DND-41 (cell line): ENCODE results near the gene TFAP2E.

Experiments used
- ATAC-seq: fragments of 200-7000 bp; cut with Tn5 transposase; 3 replicates; pipeline ENCODE4 v1.9.1; 2021; ENCODE audit warnings: low read depth; ENCODE audit not compliant: insufficient read depth
- DNase-seq: peaks from one replicate; pipeline ENCODE4 v3.0.0-alpha.2; 2020
- H2AFZ ChIP-seq: 2 replicates; pipeline ENCODE4 v1.6.0; 2012; ENCODE audit warnings: low read depth, low read length
- H3K27ac ChIP-seq: 2 replicates; pipeline ENCODE4 v1.5.1; 2012; ENCODE audit warnings: low read length, inconsistent platforms
- H3K27me3 ChIP-seq: fragments of 200-600 bp; sonication (generic); 2 replicates; pipeline ENCODE4 v1.6.0; 2012; ENCODE audit warnings: low read length, mild to moderate bottlenecking, inconsistent platforms; ENCODE audit not compliant: insufficient read depth, poor library complexity
- H3K36me3 ChIP-seq: 2 replicates; pipeline ENCODE4 v1.5.1; 2012; ENCODE audit warnings: low read length, inconsistent platforms; ENCODE audit not compliant: insufficient read depth
- H3K4me1 ChIP-seq: 2 replicates; pipeline ENCODE4 v1.5.1; 2012; ENCODE audit warnings: mild to moderate bottlenecking, low read length; ENCODE audit not compliant: insufficient read depth
- H3K4me2 ChIP-seq: 2 replicates; pipeline ENCODE4 v1.6.0; 2012; ENCODE audit warnings: mild to moderate bottlenecking, moderate library complexity, low read length, inconsistent platforms; ENCODE audit not compliant: insufficient read depth
- H3K4me3 ChIP-seq, 2 experiments: fragments of 200-600 bp in 1 of 2; shearing (Covaris generic) in 1 of 2; 2 replicates each; pipeline ENCODE4 v1.5.1; 2012 to 2016; ENCODE audit warnings: inconsistent platforms in 2 of 2, low read length in 2 of 2, mild to moderate bottlenecking in 2 of 2, low read depth in 1 of 2, moderate library complexity in 1 of 2
- H3K79me2 ChIP-seq: 2 replicates; pipeline ENCODE4 v1.6.0; 2012; ENCODE audit warnings: low read length, inconsistent platforms; ENCODE audit not compliant: insufficient read depth
- H3K9ac ChIP-seq: 2 replicates; pipeline ENCODE4 v1.6.0; 2012; ENCODE audit warnings: low read depth, mild to moderate bottlenecking, inconsistent platforms, low read length, moderate library complexity
- H3K9me3 ChIP-seq: 2 replicates; pipeline ENCODE4 v1.5.1; 2012; ENCODE audit warnings: low read length, moderate library complexity, mild to moderate bottlenecking, inconsistent platforms; ENCODE audit not compliant: insufficient read depth, severe bottlenecking
- H4K20me1 ChIP-seq: 2 replicates; pipeline ENCODE4 v1.6.0; 2012; ENCODE audit warnings: low read length; ENCODE audit not compliant: insufficient read depth
- CTCF ChIP-seq: IDR thresholded peaks from 2 replicates; pipeline ENCODE4 v1.5.1; 2012; ENCODE audit warnings: borderline replicate concordance, low read length, moderate library complexity, mild to moderate bottlenecking; ENCODE audit not compliant: poor library complexity, severe bottlenecking; ENCODE audit errors: extremely low read depth
- EZH2 ChIP-seq: IDR thresholded peaks from 3 replicates; pipeline ENCODE4 v1.6.1; 2012; ENCODE audit warnings: borderline replicate concordance, low read depth, mild to moderate bottlenecking, moderate library complexity, low read length, inconsistent platforms; ENCODE audit not compliant: severe bottlenecking

TFAP2E gene

GRCh38 chr1:35570589-35571137, 2.5 kb upstream of the TFAP2E start:
- no peak overlapping the region for H2AFZ ChIP-seq
- H3K4me2 ChIP-seq = no peak overlapping the region
- no peaks in the 10 kb centered on the region for H3K27me3 ChIP-seq
- H3K4me3 ChIP-seq = no peak overlapping the region
- no peaks in the 10 kb centered on the region for H3K9me3 ChIP-seq
- H3K4me1 ChIP-seq = peaks cover 4% of the 10 kb centered on the region
- H3K79me2 ChIP-seq = no peaks in the 10 kb centered on the region
- H3K36me3 ChIP-seq = peaks cover 12% of the 10 kb centered on the region; the same call in 1 of the 2 replicates
- no peak overlapping the region for H3K9ac ChIP-seq
- ATAC-seq = no peak
- no peaks in the 10 kb centered on the region for H4K20me1 ChIP-seq
- no peak overlapping the region for H3K27ac ChIP-seq
- no peak for DNase-seq
- TF ChIP-seq CTCF (no peak), EZH2 (no peak)

- peaks cover 10% of the 10 kb centered on the region for H3K4me1 ChIP-seq
- no peaks in the 10 kb centered on the region for H3K27me3 ChIP-seq
- TF ChIP-seq CTCF = no peak
- TF ChIP-seq EZH2 = no peak
- no peak overlapping the region for H3K9ac ChIP-seq
- no peak overlapping the region for H3K4me3 ChIP-seq
- H3K9me3 ChIP-seq = no peaks in the 10 kb centered on the region
- peaks cover 12% of the 10 kb centered on the region; the same call in 1 of the 2 replicates for H3K36me3 ChIP-seq
- no peaks in the 10 kb centered on the region for H4K20me1 ChIP-seq
- DNase-seq = no peak
- H3K4me2 ChIP-seq = no peak overlapping the region
- no peak overlapping the region for H2AFZ ChIP-seq
- no peak overlapping the region for H3K27ac ChIP-seq
- ATAC-seq = no peak
- no peaks in the 10 kb centered on the region for H3K79me2 ChIP-seq
These were observed 1.9 kb upstream of the TFAP2E start for GRCh38 chr1:35571263-35571662.

GRCh38 chr1:35572296-35572695, 818 bp upstream of the TFAP2E start:
- ATAC-seq = no peak
- H3K27ac ChIP-seq = no peak overlapping the region
- H4K20me1 ChIP-seq = no peaks in the 10 kb centered on the region
- H2AFZ ChIP-seq = no peak overlapping the region
- H3K79me2 ChIP-seq = no peaks in the 10 kb centered on the region; the same call in 1 of the 2 replicates
- H3K4me1 ChIP-seq = peaks cover 20% of the 10 kb centered on the region
- no peaks in the 10 kb centered on the region for H3K27me3 ChIP-seq
- no peak overlapping the region for H3K4me2 ChIP-seq
- H3K9ac ChIP-seq = no peak overlapping the region
- no peaks in the 10 kb centered on the region for H3K9me3 ChIP-seq
- 0 out of 2 replicates have a peak, but pooled peaks cover 3% of the 10 kb centered on the region for H3K36me3 ChIP-seq
- TF ChIP-seq EZH2 = no peak
- TF ChIP-seq CTCF = no peak
- DNase-seq = no peak
- H3K4me3 ChIP-seq = no peak overlapping the region
